Bronchial epithelial cell (primary cell): ENCODE data around the gene POU2F2. TPM values are rescaled to one million over a fixed set of nuclear protein-coding genes. Genes with fewer than 3 reads are reported as not detected.
A peak's percentile ranks its signal among the peaks of the same experiment; 100 is the strongest.

Experiments
- DNase-seq: peaks from one replicate; pipeline ENCODE4 v3.0.0-alpha.2; 2010; ENCODE audit warnings: low read depth
- FAIRE-seq: peaks from 2 replicates; lab custom pipeline; 2011; peaks lifted over from hg19 to GRCh38; lab: Jason Lieb, UNC
- H3K27me3 ChIP-seq: 2 replicates; pipeline ENCODE4 v1.5.1; 2011; ENCODE audit warnings: low read length; ENCODE audit not compliant: control insufficient read depth, insufficient read depth
- H3K36me3 ChIP-seq: 2 replicates; pipeline ENCODE4 v1.5.1; 2011; ENCODE audit warnings: low read length; ENCODE audit not compliant: control insufficient read depth, insufficient read depth
- H3K4me3 ChIP-seq: 2 replicates; pipeline ENCODE4 v1.5.1; 2011; ENCODE audit warnings: mild to moderate bottlenecking, low read depth, low read length, control low read depth
- total RNA-seq: library from RNA; depleted of rRNA; stranded (reverse); fragments of >200 nt; gene quantifications from 2 replicates; pipeline ENCODE4 v1.2.1, GENCODE V29; 2014
- TF ChIP-seq, protein P1 (sequence below): IDR thresholded peaks from 2 replicates; pipeline ENCODE4 v1.5.1; 2011; ENCODE audit warnings: mild to moderate bottlenecking, moderate library complexity, low read length, control low read depth, inconsistent platforms; ENCODE audit not compliant: insufficient read depth, severe bottlenecking

POU2F2 gene
- total RNA-seq, 1 donor from 2014 or later = 0.53 TPM

- no peak for FAIRE-seq
These were observed 16.5 kb downstream of the POU2F2 start for GRCh38 chr19:42115705-42116104.

DNA sequence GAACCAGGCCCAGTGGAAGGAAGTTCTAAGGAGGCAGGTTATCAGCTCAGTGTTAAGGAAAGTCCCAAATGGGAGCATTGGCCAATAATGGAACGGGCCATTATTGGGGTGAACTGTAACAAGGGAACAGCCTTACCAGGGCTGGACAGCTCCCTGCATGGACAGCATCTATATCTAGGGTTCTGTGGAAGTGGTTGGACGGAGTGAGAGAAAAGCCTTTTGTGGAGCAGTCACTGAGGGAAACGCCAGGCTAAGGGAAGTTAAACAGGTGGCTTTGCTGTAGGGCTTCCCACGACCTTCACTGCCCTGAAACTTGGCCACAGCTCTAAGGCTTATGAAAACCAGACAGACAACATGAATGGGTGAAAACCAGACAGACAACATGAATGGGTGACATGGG is 17.0 kb downstream of the POU2F2 start:
- no peak for DNase-seq
- TF ChIP-seq, protein P1, sequence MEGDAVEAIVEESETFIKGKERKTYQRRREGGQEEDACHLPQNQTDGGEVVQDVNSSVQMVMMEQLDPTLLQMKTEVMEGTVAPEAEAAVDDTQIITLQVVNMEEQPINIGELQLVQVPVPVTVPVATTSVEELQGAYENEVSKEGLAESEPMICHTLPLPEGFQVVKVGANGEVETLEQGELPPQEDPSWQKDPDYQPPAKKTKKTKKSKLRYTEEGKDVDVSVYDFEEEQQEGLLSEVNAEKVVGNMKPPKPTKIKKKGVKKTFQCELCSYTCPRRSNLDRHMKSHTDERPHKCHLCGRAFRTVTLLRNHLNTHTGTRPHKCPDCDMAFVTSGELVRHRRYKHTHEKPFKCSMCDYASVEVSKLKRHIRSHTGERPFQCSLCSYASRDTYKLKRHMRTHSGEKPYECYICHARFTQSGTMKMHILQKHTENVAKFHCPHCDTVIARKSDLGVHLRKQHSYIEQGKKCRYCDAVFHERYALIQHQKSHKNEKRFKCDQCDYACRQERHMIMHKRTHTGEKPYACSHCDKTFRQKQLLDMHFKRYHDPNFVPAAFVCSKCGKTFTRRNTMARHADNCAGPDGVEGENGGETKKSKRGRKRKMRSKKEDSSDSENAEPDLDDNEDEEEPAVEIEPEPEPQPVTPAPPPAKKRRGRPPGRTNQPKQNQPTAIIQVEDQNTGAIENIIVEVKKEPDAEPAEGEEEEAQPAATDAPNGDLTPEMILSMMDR = no peak
- Histone ChIP-seq H3K4me3 (no peak overlapping the region), H3K36me3 (peaks cover 3% of the 10 kb centered on the region), H3K27me3 (no peaks in the 10 kb centered on the region)
- FAIRE-seq = no peak

More at GRCh38 chr19:42115705-42116104, 16.5 kb downstream of the POU2F2 start:
- TF ChIP-seq, protein P1 = no peak
- DNase-seq = no peak
- Histone ChIP-seq H3K36me3 (peaks cover 3% of the 10 kb centered on the region), H3K27me3 (no peaks in the 10 kb centered on the region), H3K4me3 (no peak overlapping the region)

DNA sequence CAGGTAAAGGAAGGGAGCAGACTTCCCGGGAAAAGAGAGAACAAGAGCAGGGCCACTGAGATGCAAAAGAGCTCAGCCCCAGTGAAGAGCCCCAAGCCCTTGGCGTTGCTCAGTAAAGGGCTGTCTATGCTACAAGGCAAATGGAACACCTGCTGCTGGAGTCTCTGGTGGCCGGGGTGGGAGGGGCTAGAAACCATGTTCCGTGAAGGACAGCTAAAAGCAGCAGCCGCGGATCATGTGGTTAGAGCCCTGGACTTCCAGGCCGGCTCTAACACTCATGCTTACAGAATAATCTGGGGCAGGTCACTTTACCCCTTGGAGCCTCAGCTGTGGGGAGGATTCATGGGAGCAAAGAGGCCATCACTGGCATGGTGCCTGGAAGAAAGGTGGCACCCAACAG is 17.8 kb downstream of the POU2F2 start:
- H3K4me3 ChIP-seq = no peak overlapping the region
- DNase-seq = no peak
- TF ChIP-seq, protein P1 = no peak

DNA sequence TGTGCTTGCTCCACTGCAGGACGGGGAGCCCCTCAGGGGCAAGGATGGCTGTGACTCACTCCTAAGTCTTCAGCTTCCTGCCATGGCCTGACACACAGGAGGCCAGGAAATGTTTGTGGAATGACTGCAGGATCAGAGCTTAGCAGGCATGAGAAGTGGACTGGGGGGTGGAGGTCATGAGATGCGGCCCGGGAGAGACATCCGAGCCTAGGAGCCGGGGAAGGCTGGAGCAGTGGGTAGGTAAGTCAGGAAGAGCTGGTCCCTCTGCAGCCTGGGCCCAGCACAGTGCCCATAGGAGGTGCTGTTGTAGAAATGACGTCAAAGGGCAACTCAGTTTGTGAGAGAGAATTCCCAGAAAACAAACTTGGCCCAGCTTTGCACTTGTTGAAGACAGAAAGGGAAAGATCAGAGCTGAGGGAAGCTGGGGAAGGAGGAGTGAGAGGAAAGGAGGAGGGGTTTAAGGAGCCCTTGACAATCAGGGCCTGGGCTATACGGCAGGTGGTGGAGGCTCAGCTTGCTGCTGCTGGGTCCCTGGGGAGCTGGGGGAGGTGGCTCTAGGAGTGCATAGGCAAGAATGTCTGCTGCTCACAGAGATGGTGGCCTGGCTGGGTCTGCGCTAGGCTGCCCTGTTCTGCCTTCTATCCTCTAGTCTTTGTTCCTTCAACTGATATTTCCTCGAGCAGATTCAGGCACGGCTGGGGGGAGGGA is 18.5 kb downstream of the POU2F2 start:
- TF ChIP-seq, protein P1 = peak; percentile 40
- H3K27me3 ChIP-seq = no peaks in the 10 kb centered on the region
- FAIRE-seq (no peak), DNase-seq (peak; percentile 99)
- peaks cover 3% of the 10 kb centered on the region for H3K36me3 ChIP-seq
- H3K4me3 ChIP-seq = no peak overlapping the region

More for the DNA sequence above, 17.8 kb downstream of the POU2F2 start:
- Histone ChIP-seq H3K36me3 (peaks cover 3% of the 10 kb centered on the region), H3K27me3 (no peaks in the 10 kb centered on the region)
- no peak for FAIRE-seq

DNA sequence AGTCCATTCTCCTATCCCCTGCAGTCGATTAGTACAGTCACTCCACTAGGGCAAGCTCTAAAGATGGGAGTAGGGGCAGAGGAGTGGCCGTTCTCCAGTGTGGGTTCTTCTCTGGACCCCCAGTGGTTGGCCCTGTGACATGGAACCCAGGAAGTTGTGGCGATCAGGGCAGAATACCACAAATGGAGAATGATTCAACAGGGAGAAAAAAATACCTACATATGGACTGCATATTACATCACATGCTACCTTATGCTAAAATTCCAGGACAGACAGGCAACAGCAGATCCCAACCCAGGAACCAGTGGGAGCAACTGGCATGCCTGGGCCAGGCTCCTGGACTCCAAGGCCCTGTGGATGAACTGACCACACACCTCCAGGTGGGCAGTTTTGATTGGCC is 20.4 kb downstream of the POU2F2 start:
- DNase-seq (peak; percentile 93), FAIRE-seq (no peak)
- H3K36me3 ChIP-seq = peaks cover 3% of the 10 kb centered on the region
- H3K27me3 ChIP-seq = no peaks in the 10 kb centered on the region
- no peak overlapping the region for H3K4me3 ChIP-seq
- TF ChIP-seq, protein P1 = no peak
